Pancreas (tissue), 10 donors: ENCODE results near the gene ZEB2. TPM values are rescaled to one million over a fixed set of nuclear protein-coding genes. Genes with fewer than 3 reads are reported as not detected.

ENCODE experiments used
- ATAC-seq, 4 donors: fragments of 200-7000 bp; cut with Tn5 transposase; one replicate each; pipeline versions ENCODE4 v1.8.0 to v1.9.1; 2020; ENCODE audit warnings: mild to moderate bottlenecking in 4 of 4, moderate library complexity in 4 of 4
- DNase-seq, 6 donors: peaks; one replicate each; pipeline ENCODE4 v3.0.0-alpha.2; 2020
- FAIRE-seq: peaks from 2 replicates; lab custom pipeline; 2012; peaks lifted over from hg19 to GRCh38; lab: Jason Lieb, UNC
- H3K27ac ChIP-seq, 4 donors: fragments of 200-600 bp; sonication (generic); 1 replicate in 3 of 4; 2 replicates in 1 of 4; pipeline versions ENCODE4 v1.5.0 to v1.8.0; 2020
- H3K27me3 ChIP-seq, 4 donors: fragments of 200-600 bp; one replicate each; pipeline ENCODE4 v1.8.0; 2021
- H3K36me3 ChIP-seq, 3 donors: fragments of 200-600 bp; sonication (generic) in 1 of 3; one replicate each; pipeline versions ENCODE4 v1.5.0 to v1.8.0; 2020 to 2021
- H3K4me1 ChIP-seq, 3 donors: fragments of 200-600 bp; one replicate each; pipeline ENCODE4 v1.8.0; 2021
- H3K4me3 ChIP-seq, 4 donors: fragments of 200-600 bp; sonication (generic) in 2 of 4; one replicate each; pipeline versions ENCODE4 v1.5.0 to v1.8.0; 2020 to 2021
- H3K9me3 ChIP-seq, 4 donors: fragments of 200-600 bp; one replicate each; pipeline ENCODE4 v1.8.0; 2021
- WGBS, 2 donors: extraction: QIAGEN DNeasy Blood & Tissue Kit; methylation state at CpG; one replicate each; pipeline ENCODE4 v1.1.7; 2013; 5-methylcytosine and 5-hydroxymethylcytosine counted together
- intact Hi-C, 3 donors: fragments of 100-400 bp; cut with DNase I; formaldehyde crosslinking; loops; one replicate each; pipeline versions ENCODE4 v1.11.1 to v1.14.2; 2022
- polyA plus RNA-seq, 2 donors: library from polyadenylated mRNA; stranded (reverse); fragments of 200-250 nt; gene quantifications; one replicate each; pipeline ENCODE4 v1.2.3, GENCODE V29; 2013
- total RNA-seq, 6 donors: library from RNA; stranded (reverse); fragmentation: NEBNext Ultra II Directional in 4 of 6; extraction: Animal tissue kit (Norgen Biotek cat#: 25700) in 4 of 6; gene quantifications; one replicate each; pipeline versions ENCODE4 v1.2.1 to v1.2.4, GENCODE V29; 2021 to 2023
- TF ChIP-seq, protein P1 (sequence below), 4 donors: fragments of 200-600 bp; sonication (generic) in 3 of 4; IDR thresholded peaks; one replicate each; pipeline versions ENCODE4 v1.5.0 to v1.8.0; 2021; ENCODE audit warnings: antibody characterized with exemption in 4 of 4
- donor health status: healthy with polysubstance abuse.
- donor health status: DM: no; HTN: no; CAD: no; lungs with moderate emphysema.
- donor health status: DM: no; HTN: no; CAD: no.
- donor health status: control.
- donor health status: control.
- donor health status: Bipolar disorder and iron deficiency.
- donor health status: DM: yes; HTN: yes; CAD: no.
- donor health status: DM: no; HTN: no; CAD: no.
- donor health status: DM: no; HTN: no; CAD: no.
- donor health status: DM: yes; HTN: yes; CAD: no.

ZEB2 gene
- total and polyA plus RNA-seq, 8 donors: 3.8 to 38.6 (median 5.7) TPM

GRCh38 chr2:144379851-144380311 lies 140.0 kb downstream of the ZEB2 start:
- Histone ChIP-seq H3K4me1 (no peaks in the 10 kb centered on the region), H3K36me3 (no peaks in the 10 kb centered on the region), H3K27me3 (no peaks in the 10 kb centered on the region), H3K27ac (no peak overlapping the region), H3K4me3 (no peak overlapping the region), H3K9me3 (no peaks in the 10 kb centered on the region)
- intact Hi-C loops: no loop called here
- no peak for DNase-seq
- TF ChIP-seq, protein P1, sequence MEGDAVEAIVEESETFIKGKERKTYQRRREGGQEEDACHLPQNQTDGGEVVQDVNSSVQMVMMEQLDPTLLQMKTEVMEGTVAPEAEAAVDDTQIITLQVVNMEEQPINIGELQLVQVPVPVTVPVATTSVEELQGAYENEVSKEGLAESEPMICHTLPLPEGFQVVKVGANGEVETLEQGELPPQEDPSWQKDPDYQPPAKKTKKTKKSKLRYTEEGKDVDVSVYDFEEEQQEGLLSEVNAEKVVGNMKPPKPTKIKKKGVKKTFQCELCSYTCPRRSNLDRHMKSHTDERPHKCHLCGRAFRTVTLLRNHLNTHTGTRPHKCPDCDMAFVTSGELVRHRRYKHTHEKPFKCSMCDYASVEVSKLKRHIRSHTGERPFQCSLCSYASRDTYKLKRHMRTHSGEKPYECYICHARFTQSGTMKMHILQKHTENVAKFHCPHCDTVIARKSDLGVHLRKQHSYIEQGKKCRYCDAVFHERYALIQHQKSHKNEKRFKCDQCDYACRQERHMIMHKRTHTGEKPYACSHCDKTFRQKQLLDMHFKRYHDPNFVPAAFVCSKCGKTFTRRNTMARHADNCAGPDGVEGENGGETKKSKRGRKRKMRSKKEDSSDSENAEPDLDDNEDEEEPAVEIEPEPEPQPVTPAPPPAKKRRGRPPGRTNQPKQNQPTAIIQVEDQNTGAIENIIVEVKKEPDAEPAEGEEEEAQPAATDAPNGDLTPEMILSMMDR (IDR thresholded peaks at IDR 0.05): no peak
- no peak for FAIRE-seq
- 60 to 63% methylated on average over 11 of the region's 11 CpGs for WGBS, 2 donors
- no peak for ATAC-seq

DNA sequence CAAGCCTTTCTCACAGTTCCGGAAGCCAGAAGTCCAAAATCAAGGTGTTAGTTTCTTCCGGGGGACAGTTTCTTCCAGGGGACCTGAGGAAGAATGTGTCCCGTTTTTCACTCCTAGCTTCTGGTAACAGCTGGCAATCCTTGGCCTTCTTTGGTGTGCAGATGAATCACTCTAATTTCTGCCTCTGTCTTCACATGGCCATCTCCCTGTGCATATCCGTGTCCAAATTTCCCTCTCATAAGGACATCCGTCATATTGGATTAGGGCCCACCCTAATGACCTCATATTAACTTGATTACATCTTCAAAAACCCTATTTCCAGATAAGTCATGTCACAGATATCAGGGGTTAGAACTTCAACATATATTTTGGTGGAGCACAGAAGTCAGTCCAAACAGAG lies 141.4 kb downstream of the ZEB2 start:
- no peak overlapping the region for H3K4me3 ChIP-seq
- 79 to 88% methylated on average over 5 of the region's 5 CpGs for WGBS, 2 donors
- no peak for FAIRE-seq
- no peaks in the 10 kb centered on the region for H3K4me1 ChIP-seq
- no peaks in the 10 kb centered on the region for H3K9me3 ChIP-seq
- TF ChIP-seq, protein P1 (IDR thresholded peaks at IDR 0.05): no peak
- no peak for ATAC-seq
- no peak for DNase-seq
- no peak overlapping the region for H3K27ac ChIP-seq
- no peaks in the 10 kb centered on the region for H3K27me3 ChIP-seq
- intact Hi-C loops: no loop called here
- H3K36me3 ChIP-seq: no peaks in the 10 kb centered on the region

DNA sequence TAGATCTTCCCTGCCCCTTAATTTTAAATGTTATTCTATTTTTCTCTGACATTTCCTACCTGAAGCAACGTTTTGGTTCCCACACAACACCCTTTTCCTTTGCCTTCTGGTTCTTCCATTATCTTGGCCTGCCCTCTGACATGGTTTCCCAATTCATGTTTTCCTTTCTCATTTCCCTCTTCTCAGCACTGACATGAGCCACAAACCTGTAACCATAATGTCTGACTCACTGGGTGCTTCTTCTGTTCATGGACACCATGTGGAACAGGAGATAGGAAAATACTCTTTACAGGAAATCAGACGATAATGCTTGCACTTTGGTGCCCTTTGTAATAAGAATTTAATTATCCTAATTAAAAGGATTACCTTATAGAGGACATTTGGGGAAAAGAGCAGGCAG lies 142.0 kb downstream of the ZEB2 start:
- no peak overlapping the region for H3K27ac ChIP-seq
- FAIRE-seq (no peak), ATAC-seq (no peak)

DNA sequence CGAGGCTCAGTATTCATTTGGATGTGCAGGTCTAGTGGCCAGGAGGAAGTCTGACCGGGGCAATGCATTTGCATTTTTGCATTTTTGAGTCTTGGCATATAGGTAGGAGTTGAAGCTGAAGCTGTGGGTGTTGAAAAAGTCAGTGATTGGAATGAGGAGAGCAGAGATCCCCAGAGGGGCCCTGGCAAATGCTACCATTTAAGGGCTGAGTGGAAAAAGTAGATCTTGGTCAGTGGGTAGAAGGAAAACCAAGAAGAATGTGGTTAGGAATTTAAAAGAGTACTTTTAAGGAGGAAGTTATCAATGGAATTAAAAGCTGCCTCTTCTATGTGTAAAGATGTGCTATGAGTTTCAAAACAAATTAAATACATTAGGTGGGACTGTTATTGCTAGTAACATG lies 143.0 kb downstream of the ZEB2 start:
- TF ChIP-seq, protein P1 (IDR thresholded peaks at IDR 0.05): no peak
- no peak for FAIRE-seq
- H3K9me3 ChIP-seq: no peaks in the 10 kb centered on the region
- no peaks in the 10 kb centered on the region for H3K4me1 ChIP-seq
- no peak overlapping the region for H3K4me3 ChIP-seq
- 86 to 94% methylated on average over 2 of the region's 2 CpGs for WGBS, 2 donors
- no peak for ATAC-seq
- H3K27me3 ChIP-seq: no peaks in the 10 kb centered on the region
- no peak overlapping the region for H3K27ac ChIP-seq
- H3K36me3 ChIP-seq: no peaks in the 10 kb centered on the region
- intact Hi-C loops: no loop called here
- DNase-seq: no peak

More for the DNA sequence above, 142.0 kb downstream of the ZEB2 start:
- Histone ChIP-seq H3K4me3 (no peak overlapping the region), H3K9me3 (no peaks in the 10 kb centered on the region), H3K36me3 (no peaks in the 10 kb centered on the region), H3K27me3 (no peaks in the 10 kb centered on the region), H3K4me1 (no peaks in the 10 kb centered on the region)
- no peak for DNase-seq
- intact Hi-C loops: no loop called here
- WGBS, 2 donors: 57 to 59% methylated on average over 2 of the region's 2 CpGs
- TF ChIP-seq, protein P1 (IDR thresholded peaks at IDR 0.05): no peak

GRCh38 chr2:144376460-144376859 lies 143.5 kb downstream of the ZEB2 start:
- WGBS, 2 donors: 81 to 88% methylated on average over 2 of the region's 2 CpGs
- no peak overlapping the region for H3K4me3 ChIP-seq
- no peak overlapping the region for H3K27ac ChIP-seq
- TF ChIP-seq, protein P1 (IDR thresholded peaks at IDR 0.05): no peak
- DNase-seq (no peak), FAIRE-seq (no peak), ATAC-seq (no peak)
- no peaks in the 10 kb centered on the region for H3K27me3 ChIP-seq
- intact Hi-C loops: no loop called here
- no peaks in the 10 kb centered on the region for H3K36me3 ChIP-seq
- H3K4me1 ChIP-seq: no peaks in the 10 kb centered on the region
- no peaks in the 10 kb centered on the region for H3K9me3 ChIP-seq
